GM12878 (cell line): ENCODE results near the gene SPHKAP. TPM values are rescaled to one million over a fixed set of nuclear protein-coding genes. Genes with fewer than 3 reads are reported as not detected.
"Not testable (repeated sequence)": the region's sequence is repeated elsewhere in the genome, so short reads cannot be mapped to it uniquely, and the experiment has no call there.

Source experiments
- ATAC-seq: fragments of 200-7000 bp; cut with Tn5 transposase; 3 replicates; pipeline ENCODE4 v1.9.1; 2020; ENCODE audit warnings: mild to moderate bottlenecking, moderate library complexity
- BruUV-seq: library from RNA; stranded (reverse); fragments of 400-500 nt; replicated peaks from 2 replicates; lab custom pipeline; 2021; lab: Mats Ljungman, UMichigan
- CTCF ChIA-PET: fragments of 300-600 bp; sonication (Branson Sonifier 250); formaldehyde crosslinking; extraction: SDS; loops from one replicate; lab custom pipeline; 2021; ENCODE audit warnings: inconsistent platforms; lab: Yijun Ruan, JAX
- POLR2A ChIA-PET: fragments of 350-600 bp; formaldehyde crosslinking; extraction: SDS; loops from one replicate; lab custom pipeline; 2021; ENCODE audit warnings: inconsistent platforms; lab: Charles Lee
- RAD21 ChIA-PET: fragments of 300-600 bp; sonication (Branson Sonifier 250); formaldehyde crosslinking; loops from one replicate; lab custom pipeline; 2023; ENCODE audit warnings: antibody characterized with exemption; ENCODE audit not compliant: unreplicated experiment; lab: Charles Lee
- SMC1A ChIA-PET: fragments of 300-600 bp; sonication (Branson Sonifier 250); formaldehyde crosslinking; loops from one replicate; lab custom pipeline; 2023; ENCODE audit not compliant: unreplicated experiment, uncharacterized antibody; lab: Charles Lee
- DNase-seq: peaks from one replicate; pipeline ENCODE4 v3.0.0-alpha.2; 2011; ENCODE audit warnings: low read depth, low spot score
- FAIRE-seq: peaks from 3 replicates; lab custom pipeline; 2011; peaks lifted over from hg19 to GRCh38; lab: Jason Lieb, UNC
- H2AFZ ChIP-seq: 2 replicates; pipeline ENCODE4 v1.6.0; 2011; ENCODE audit warnings: low read depth, low read length, control low read depth; ENCODE audit not compliant: control insufficient read depth
- H3K27ac ChIP-seq: 2 replicates; pipeline ENCODE4 v1.5.1; 2011; ENCODE audit warnings: control low read depth; ENCODE audit not compliant: control insufficient read depth, insufficient read depth
- H3K27me3 ChIP-seq, 2 experiments: replicated peaks in 1 of 2; 2 replicates each; pipeline versions ENCODE4 v1.6.0 to v1.6.1; 2011; ENCODE audit warnings: low read length in 1 of 2; ENCODE audit not compliant: control insufficient read depth in 2 of 2, insufficient read depth in 2 of 2
- H3K36me3 ChIP-seq, 2 experiments: 2 replicates each; pipeline ENCODE4 v1.5.1; 2011; ENCODE audit warnings: low read length in 1 of 2; ENCODE audit not compliant: control insufficient read depth in 2 of 2, insufficient read depth in 2 of 2
- H3K4me1 ChIP-seq: 2 replicates; pipeline ENCODE4 v1.6.1; 2011; ENCODE audit warnings: mild to moderate bottlenecking, low read length, moderate library complexity, mixed read lengths; ENCODE audit not compliant: control insufficient read depth, insufficient read depth
- H3K4me2 ChIP-seq: 2 replicates; pipeline ENCODE4 v1.6.0; 2011; ENCODE audit warnings: control low read depth; ENCODE audit not compliant: control insufficient read depth, insufficient read depth
- H3K4me3 ChIP-seq: fragments of 200-600 bp; sonication (generic); 2 replicates; pipeline ENCODE4 v1.5.1; 2016
- H3K79me2 ChIP-seq: 2 replicates; pipeline ENCODE4 v1.6.0; 2011; ENCODE audit warnings: low read length; ENCODE audit not compliant: control insufficient read depth, insufficient read depth
- H3K9ac ChIP-seq: 2 replicates; pipeline ENCODE4 v1.8.0; 2011; ENCODE audit warnings: low read length, control low read depth, mixed read lengths; ENCODE audit not compliant: control insufficient read depth, insufficient read depth
- H3K9me3 ChIP-seq: replicated peaks from 3 replicates; pipeline ENCODE4 v1.5.1; 2011; ENCODE audit warnings: mild to moderate bottlenecking, low read length; ENCODE audit not compliant: control insufficient read depth, insufficient read depth
- H4K20me1 ChIP-seq: 2 replicates; pipeline ENCODE4 v1.6.0; 2011; ENCODE audit not compliant: control insufficient read depth, insufficient read depth
- BCLAF1 ChIP-seq: fragments of 450-650 bp; IDR thresholded peaks from 2 replicates; pipeline ENCODE4 v1.6.1; 2017; ENCODE audit warnings: antibody characterized with exemption, mild to moderate bottlenecking, moderate library complexity
- DPF2 ChIP-seq: fragments of 450-650 bp; IDR thresholded peaks from 2 replicates; pipeline ENCODE4 v1.6.1; 2017; ENCODE audit warnings: mild to moderate bottlenecking
- HSF1 ChIP-seq: fragments of 150-350 bp; IDR thresholded peaks from 2 replicates; pipeline ENCODE4 v1.6.1; 2014; ENCODE audit warnings: mild to moderate bottlenecking, low read depth, low read length
- IRF5 ChIP-seq: fragments of 450-650 bp; IDR thresholded peaks from 2 replicates; pipeline ENCODE4 v1.6.1; 2017; ENCODE audit warnings: borderline replicate concordance
- WGBS: methylation state at CpG from one replicate; pipeline ENCODE4 v1.1.6; 2016; ENCODE audit warnings: low lambda C conversion rate; ENCODE audit not compliant: insufficient replicate concordance, insufficient coverage; ENCODE audit errors: missing lambda C conversion rate; 5-methylcytosine and 5-hydroxymethylcytosine counted together
- in situ Hi-C: fragments of 300-500 bp; cut with MboI; formaldehyde crosslinking; loops from 9 replicates; pipeline ENCODE4 v1.14.3; 2018; ENCODE audit warnings: mixed read lengths
- intact Hi-C: fragments of 100-400 bp; cut with micrococcal nuclease; formaldehyde crosslinking; loops from one replicate; pipeline ENCODE4 v1.14.2; 2022; ENCODE audit not compliant: unreplicated experiment
- polyA plus RNA-seq, 11 experiments: library from polyadenylated mRNA; depleted of rRNA in 4 of 11; unstranded in 6 of 11; stranded (reverse) in 5 of 11; fragments of >200 nt; fragmentation: Nextera tagmentation in 4 of 11; fragmentation: Illumina TruSeq in 1 of 11; extraction: Ambion mirVana in 4 of 11; extraction: Trizol in 1 of 11; gene quantifications; 1 replicate in 1 of 11; 2 replicates in 10 of 11; pipeline versions ENCODE4 v1.2.1 to v1.2.3, GENCODE V29; 2011 to 2016; ENCODE audit warnings: inconsistent platforms in 2 of 11, missing spikeins in 2 of 11, low read depth in 1 of 11
- total RNA-seq, 4 experiments: library from RNA; depleted of rRNA in 3 of 4; stranded (reverse); fragments of >200 nt in 3 of 4; fragmentation: Illumina TruSeq in 1 of 4; extraction: Trizol in 1 of 4; gene quantifications; 2 replicates each; pipeline versions ENCODE4 v1.2.1 to v1.2.3, GENCODE V29; 2013 to 2021

SPHKAP gene
- total and polyA plus RNA-seq, 10 of the 15 experiments (the other 5 are each of a cell fraction or from before 2014, with no cell fraction given) = 0.03 TPM; not detected in 9

GRCh38 chr2:228218593-228218992 is 37.1 kb upstream of the SPHKAP start:
- H3K4me3 ChIP-seq, H3K9ac ChIP-seq, SMC1A ChIA-PET, H3K27ac ChIP-seq, RAD21 ChIA-PET, H4K20me1 ChIP-seq, H3K4me2 ChIP-seq, H3K79me2 ChIP-seq, DNase-seq, H3K4me1 ChIP-seq, H3K36me3 ChIP-seq, intact Hi-C loops, H3K27me3 ChIP-seq, CTCF ChIA-PET, BruUV-seq, H3K9me3 ChIP-seq, in situ Hi-C loops, POLR2A ChIA-PET, ATAC-seq, FAIRE-seq, H2AFZ ChIP-seq: not testable (repeated sequence)
- WGBS = 19% methylated on average over 2 of the region's 2 CpGs

- CTCF ChIA-PET = no interaction called here
- ATAC-seq = no peak
- no peak overlapping the region for H3K27ac ChIP-seq
- no peak for DNase-seq
- WGBS = 27% methylated on average over 2 of the region's 2 CpGs
- H3K36me3 ChIP-seq = no peaks in the 10 kb centered on the region
- H3K79me2 ChIP-seq = no peaks in the 10 kb centered on the region
- RAD21 ChIA-PET = no interaction called here
- in situ Hi-C loops (no loop called here), intact Hi-C loops (no loop called here)
- POLR2A ChIA-PET = no interaction called here
- no peak overlapping the region for H3K4me2 ChIP-seq
- no peaks in the 10 kb centered on the region for H3K4me1 ChIP-seq
- BruUV-seq = no TSS peak
- no peak overlapping the region for H3K4me3 ChIP-seq
- no peaks in the 10 kb centered on the region for H3K27me3 ChIP-seq
- no peak for FAIRE-seq
- H3K9ac ChIP-seq = no peak overlapping the region
- TF ChIP-seq IRF5 = no peak
- no peak for TF ChIP-seq HSF1
- no peak for TF ChIP-seq BCLAF1
- no peak for TF ChIP-seq DPF2
- TF ChIP-seq, all 136 proteins: peak for 0
- SMC1A ChIA-PET = no interaction called here
- no peaks in the 10 kb centered on the region for H4K20me1 ChIP-seq
- no peaks in the 10 kb centered on the region for H3K9me3 ChIP-seq
- H2AFZ ChIP-seq = no peak overlapping the region
Measured at GRCh38 chr2:228197504-228197903, 16.0 kb upstream of the SPHKAP start.
